ELR (cell line): Measurements from ENCODE around the gene PBX3.

Experiments used
- DNase-seq: peaks from one replicate; pipeline ENCODE4 v3.0.0-alpha.2; 2015; ENCODE audit warnings: low read depth

PBX3 gene

DNA sequence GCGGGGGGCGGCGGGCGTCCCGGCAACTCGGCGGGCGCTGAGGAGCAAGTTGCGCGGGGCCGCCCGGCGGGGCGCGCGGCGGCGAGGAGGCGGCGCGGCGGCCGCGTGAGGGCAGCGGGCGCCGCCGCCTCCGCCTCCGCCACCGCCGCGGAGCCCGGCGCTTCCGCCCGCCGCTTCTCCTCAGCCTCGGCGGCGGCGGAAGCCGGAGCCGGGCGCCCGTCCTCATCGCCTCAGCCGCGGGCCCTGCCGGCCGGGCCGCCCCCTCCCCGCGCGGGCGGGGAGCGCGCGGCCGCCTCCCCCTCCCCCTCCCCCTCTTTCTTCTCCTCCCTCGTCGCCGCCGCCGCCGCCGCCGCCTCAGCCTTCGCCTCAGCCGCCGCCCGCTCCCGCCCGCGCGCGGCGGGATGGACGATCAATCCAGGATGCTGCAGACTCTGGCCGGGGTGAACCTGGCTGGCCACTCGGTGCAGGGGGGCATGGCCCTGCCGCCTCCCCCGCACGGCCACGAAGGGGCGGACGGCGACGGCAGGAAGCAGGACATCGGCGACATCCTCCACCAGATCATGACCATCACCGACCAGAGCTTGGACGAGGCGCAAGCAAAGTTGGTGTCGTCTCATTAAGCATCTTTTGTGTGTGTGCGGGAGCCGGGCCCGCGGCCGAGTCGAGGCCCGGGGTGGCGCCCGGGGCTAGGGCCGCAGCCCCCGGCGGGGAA lies at the start of gene PBX3:
Gene PBX3, plus strand, starts transcription at position 321 of the 712 bp plus-strand sequence.
- DNase-seq = peak; percentile 64

DNA sequence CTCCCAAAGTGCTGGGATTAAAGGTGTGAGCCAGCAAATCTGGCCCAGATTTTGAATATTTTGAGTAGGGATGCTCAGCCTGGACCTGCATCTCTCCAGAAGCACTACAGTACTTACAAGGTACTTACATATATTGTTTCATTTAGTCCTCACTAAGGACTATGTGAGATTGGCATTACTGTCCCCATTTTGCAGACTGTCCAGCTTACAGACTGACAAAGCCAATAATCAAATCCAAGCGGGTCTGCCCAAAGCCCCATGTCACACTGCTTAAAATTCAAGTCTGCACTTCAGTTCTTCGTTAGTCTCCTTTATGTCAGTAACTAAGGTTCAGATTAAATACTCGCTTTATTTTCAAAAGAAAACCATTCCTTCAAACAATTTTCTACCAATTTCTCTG lies 47.3 kb upstream of the PBX3 start:
- DNase-seq = no peak

DNA sequence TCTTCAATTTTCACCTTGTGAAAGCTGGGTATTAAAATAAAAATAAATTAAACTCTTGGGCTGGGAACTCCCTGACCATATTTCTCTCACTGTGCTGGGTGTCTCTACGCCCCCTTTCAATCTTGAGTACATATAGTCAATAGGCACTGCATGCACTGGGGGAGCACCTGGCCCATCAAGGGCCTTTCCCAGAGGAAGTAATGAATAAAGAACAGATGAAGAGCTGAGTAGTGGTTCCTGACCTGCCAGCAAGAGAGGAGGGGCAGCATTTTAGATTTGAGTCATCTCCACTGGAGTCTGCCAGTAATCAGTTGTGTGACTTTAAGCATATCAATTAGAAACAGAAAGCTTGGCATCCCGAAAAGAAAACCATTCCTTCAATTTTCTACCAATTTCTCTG lies 46.4 kb upstream of the PBX3 start:
- DNase-seq = peak; percentile 47

DNA sequence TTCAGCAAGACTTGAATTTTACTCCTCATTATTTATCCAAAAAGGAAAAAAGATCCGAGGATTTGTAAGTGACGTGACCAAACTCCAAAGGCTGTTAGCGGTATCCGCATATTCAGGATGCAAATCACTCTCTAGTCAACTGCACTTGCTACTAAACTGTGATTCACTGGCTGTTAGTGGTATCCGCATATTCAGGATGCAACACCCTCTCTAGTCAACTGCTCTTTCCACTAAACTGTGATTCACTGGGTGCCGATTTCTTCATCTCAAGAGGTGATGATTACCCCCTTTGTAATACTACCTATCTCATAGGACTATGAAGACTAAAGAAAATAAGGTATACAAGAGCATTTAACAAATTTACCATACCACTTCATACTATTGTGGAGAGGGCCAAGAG lies 45.8 kb upstream of the PBX3 start:
- peak; percentile 80 for DNase-seq

DNA sequence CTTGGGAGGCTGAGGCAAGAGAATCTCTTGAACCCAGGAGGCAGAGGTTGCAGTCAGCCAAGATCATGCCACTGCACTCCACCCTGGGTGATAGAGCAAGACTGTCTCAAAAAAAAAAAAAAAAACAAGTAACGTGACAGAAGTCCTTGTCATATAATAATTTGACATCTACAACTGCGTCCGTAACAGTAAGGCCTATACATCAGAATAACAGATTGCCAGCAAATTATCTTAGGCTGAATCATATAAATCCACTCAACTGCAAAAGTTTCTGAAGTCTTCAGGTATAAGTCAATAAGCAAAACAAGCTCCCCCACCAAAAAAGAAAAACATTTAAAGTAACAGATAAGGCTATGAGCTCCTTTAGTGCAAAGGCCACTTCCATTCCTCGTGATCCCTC lies 43.5 kb upstream of the PBX3 start:
- DNase-seq = no peak

DNA sequence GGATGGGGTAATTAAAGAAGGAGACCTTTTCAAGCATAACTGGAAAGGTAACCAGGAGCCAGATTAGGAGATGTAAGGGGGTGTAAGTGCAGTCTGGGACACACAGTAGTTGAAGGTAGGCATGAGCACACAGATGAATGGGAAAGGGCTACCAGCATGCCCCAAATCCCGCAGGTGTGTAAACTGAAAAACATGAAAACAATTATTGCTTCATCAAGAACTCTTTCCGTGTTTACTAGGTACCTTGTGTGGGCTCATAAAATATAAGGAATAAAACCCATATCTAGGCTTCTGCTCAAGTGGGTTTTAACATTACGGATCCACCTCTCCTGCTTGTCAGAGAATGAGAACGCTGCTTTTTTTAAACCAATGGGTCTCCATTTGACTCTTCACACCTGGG lies 41.3 kb upstream of the PBX3 start:
- no peak for DNase-seq

DNA sequence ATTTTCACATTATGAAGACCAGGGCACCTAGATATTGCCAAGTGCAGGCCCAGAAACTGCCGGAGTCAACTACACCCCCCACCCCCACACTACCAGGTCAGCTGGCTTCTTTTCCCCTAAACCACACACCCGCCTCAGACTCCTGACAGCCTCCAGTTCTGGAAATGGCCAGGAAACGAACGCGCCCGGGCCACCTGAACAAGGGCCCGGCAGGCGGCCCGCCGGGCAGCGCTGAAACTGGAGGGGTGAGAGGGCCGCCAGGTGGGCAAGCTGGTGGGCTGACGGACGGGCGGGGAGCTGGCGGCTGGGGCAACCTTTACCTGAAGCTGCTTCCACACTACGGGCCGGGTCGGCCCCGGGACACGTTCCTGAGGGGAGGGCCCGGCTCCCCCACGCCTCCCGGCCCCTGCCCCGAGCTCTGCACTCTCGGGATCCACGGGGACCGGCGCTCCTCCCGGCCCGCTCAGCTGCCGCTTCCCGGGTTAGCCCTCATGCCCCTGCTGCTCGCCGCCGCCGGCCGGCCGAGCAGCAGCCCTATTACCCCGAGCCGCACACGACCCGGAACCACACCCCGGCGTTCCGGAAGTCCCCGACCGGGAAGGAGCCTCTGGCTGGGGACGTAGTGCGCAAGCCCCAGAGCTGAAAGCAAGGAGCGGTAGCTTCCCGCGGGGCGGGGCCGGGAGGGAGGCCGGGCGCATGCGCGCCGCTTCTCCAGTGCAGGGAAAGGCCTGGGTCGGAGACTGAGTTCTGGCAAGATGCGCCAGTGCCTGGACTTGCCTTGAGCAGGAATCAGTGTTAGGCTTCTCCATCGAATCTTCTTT lies 40.3 kb upstream of the PBX3 start, which contains the start of gene MAPKAP1:
Gene MAPKAP1, minus strand, starts transcription at position 558 of the 821 bp plus-strand sequence. CDS start 34,634 bp downstream, outside the sequence.
- peak; percentile 97 for DNase-seq

DNA sequence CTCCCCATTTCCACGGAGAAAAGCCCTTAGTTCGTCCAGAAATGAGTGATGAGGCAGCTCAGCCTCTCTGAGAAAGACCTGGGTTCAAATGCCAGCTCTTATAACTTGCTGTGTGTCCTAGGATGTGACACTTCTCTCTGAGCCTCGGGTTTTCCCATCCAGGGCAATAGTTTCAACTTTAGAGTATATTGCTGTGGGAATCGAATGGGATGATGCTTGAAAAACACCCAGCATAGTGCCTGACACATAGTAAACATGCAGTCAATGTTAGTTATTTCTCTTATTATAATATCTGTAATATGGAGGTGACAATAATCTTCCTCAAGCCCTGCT lies 39.7 kb upstream of the PBX3 start:
- no peak for DNase-seq

DNA sequence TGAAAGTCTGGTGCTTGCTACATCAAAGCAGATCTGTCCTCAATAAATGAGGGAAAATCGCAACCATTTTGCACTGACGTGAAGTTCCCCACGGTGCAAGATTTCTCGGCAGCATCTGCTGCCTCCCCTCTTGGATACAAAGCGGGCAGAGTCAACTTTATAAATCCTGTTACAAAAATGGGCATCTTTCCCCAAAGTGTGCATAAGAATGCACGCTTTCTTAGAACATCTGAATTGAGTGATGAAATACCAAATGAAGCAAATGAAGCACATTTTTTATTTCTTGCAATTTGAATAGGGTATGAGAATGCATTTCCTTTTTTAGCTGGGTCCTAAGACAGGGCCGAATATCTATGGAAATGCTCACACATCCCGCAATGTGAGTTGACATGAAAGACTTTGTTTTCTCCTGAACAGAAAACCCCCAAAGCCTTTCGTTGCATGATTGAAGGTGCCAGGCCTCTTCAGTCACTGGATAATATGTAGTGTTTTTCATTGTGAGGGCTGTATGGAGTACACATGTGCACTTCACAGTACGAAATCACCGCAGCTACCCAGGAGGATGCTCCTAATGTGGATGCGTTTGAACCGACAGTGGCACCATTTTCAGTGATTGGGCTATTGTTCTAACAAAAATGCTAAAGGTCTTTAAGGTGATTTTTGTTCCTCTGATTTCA lies 20.6 kb upstream of the PBX3 start:
- DNase-seq = no peak

DNA sequence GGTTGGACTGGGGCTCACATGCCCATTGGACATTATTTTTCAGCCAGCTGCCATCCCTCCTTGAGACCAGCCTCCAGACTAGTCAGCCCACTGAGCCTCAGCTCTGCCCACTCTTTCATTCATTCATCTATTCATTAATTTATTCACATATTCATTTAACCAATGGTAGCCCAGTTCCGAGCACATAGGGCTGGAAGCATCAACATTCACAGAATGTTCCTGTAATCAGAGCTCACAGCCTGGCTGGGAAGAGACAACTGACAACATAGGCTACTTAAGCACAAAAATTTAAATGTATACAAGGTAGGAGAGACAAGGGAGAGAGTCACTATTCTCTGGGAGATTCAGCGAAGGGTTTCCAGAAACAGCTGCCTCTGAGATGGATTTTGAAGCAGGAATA lies 17.0 kb upstream of the PBX3 start:
- DNase-seq = no peak

DNA sequence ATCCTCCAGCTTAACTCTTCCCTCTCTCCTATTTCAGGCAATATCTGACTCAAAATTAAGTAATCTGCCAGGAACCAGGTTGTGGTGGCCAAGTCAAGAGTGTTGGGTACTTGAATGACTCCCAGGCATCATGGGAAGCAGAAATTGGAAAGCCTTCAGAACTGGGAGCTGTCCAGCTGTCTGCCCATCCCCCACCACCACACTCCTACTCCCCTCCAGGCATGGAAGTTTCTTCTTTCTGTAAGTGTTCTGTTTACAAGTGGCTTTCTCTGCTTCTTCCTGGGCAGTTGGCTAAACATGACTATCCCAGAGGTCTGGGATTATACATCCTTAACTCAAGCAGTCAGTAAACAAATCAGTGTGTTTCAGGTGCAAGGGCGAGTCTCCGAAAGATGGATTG lies 14.6 kb upstream of the PBX3 start:
- DNase-seq = peak; percentile 28

DNA sequence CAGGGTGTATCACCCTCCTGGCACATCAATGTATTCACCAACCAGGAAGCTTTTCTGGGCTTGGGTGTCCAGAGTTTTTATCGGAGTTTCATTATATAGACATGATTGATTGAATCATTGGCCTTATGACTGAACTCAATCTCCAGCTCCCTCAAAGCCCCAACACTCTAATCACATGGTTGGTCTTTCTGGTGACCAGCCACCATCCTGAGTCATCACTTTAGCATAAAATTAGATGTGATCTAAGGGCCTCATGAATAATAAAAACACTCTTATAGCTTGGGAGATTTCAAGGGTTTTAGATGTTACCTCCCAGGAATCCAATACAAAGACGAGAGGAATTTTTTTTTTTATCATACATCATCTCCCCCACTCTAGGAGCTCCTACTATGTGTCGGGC lies 7.7 kb upstream of the PBX3 start:
- DNase-seq = no peak

DNA sequence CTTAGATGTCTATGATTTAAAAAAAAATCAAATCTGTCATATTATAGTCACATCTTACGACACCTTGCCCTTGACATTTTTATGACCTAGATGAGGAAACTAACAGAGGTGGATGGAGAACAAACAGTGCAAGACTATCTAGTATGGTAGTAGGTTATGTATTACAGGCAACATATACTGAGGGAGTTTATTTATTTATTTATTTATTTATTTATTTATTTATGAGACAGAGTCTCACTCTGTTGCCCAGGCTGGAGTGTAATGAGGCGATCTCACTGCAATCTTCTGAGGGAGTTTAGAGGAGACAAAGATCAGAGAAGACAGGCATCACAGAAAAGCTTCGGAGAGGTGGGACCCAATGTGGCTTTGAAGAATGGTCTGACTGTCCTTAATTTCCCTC lies 4.5 kb upstream of the PBX3 start:
- no peak for DNase-seq

DNA sequence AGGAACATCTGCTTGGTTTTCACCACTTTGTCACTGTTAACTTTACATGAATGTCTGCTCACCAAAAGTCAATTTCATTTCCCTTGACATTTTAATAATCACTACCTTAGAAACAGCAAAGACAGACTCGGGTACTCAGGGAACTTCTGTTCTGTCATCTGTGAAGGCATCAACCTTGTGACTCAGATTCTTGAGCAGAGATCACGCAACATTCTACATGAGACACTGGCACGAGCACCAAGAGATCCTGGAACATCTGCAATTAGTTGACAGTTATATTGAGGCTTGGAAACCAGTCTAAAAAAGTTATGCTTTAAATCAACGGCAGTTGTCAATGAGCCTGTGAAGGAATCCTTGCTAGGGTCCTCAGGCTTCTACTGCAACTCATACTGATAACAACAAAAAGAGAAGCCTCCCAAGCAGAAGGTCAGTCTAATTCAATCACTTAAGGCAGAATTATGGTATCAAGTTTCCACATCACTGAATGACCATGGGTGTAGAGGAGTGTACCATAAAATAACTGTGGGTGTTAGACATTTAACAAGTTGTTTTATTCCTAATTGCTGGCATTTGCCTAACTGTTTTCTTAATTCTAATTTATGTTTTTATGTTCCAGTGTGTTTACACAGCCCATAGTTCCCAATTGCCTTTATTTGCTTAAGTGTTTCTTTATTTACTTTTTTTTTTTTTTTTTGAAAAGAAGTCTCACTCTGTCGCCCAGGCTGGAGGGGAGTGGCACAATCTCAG lies 3.3 kb upstream of the PBX3 start:
- DNase-seq = no peak

DNA sequence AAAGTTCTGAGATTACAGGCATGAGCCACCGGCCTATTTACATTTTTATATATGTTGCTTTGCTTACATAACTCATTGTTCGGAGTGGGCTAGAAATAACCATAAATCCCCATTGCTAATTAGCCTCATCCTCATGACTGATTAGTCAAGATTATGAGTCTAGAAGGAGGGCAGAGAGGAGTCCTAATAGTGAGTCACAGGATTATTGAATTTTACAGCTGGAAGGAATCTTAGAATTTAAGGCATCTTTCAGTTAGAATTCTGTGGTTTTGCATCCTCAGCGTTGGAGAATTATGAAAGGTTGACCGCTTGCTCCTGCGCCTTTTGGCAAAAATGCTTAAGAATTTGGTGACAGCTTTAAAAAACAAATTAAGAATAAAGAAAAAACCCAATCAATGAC lies 2.6 kb upstream of the PBX3 start:
- DNase-seq = peak; percentile 95

DNA sequence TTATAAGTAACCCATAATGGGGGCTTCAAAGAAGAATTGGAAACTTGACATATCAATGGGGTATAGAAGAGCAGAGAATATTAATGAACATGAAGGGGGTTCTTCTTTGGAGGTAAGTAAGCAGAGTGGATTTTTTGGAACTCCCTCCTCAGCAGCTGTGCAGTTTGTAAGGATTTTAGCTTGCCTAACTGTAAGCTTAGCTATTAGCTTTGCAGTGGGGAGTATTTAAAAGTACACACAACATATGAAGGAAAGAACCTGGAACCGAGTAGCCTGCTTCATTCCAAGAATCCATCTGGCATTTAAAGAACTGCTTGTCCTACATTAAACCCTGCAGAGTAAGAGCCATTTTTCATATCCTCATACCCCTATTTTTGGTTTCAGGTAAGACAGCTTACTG lies 2.2 kb upstream of the PBX3 start:
- no peak for DNase-seq

DNA sequence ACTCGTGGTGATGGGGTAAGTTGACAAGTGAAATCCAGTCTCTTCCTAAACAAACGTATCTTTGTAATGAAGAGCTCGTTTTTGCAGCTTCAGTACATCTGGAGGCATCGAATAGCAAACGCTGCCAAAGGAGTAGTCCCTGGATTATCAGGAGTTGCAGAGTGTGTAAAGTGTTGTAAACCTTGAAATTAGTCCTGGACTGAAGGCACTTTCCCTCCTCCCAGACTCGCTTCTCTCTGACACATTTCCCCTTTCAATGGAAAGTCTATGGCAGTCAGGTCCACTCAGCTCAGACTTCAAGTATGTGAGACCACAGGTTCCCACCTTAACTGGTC lies 1.5 kb upstream of the PBX3 start:
- no peak for DNase-seq

DNA sequence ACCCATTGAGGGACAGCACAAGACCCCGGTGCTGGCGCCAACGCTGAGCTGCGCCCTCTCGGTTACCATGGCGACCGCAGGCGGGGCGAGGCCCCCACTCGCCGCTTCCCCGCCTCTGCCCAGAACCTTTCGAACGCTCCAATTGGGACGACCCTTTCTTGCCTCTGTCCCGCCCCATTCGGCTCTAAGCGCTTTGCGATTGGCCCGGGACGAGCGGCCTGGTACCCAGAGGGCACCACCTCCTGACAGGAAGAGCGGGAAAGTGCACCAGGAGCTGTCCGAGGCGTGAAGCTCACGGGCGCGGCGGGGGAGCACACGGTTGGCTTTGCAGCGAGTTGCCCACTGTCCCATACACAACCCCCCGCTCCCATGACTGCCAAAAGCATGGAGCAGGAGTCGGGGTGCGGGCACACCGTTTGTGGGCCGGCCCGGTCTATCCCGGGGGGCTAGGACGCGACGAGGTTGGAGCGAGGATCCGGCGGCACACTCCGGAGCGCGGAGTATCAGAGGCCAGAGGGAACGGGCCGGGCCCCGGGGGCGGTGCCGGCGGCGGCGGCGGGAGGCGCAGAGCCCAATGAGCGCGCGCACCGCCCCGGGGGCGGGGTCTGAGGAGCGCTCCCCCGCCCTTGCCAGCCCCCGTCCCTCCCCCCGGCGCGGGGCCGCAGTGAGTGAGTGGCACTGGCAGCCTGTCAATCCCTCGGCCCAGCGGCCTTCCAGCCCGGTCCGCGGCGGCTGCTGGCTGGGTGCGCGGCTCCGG lies 978 bp upstream of the PBX3 start:
- DNase-seq = peak; percentile 99

DNA sequence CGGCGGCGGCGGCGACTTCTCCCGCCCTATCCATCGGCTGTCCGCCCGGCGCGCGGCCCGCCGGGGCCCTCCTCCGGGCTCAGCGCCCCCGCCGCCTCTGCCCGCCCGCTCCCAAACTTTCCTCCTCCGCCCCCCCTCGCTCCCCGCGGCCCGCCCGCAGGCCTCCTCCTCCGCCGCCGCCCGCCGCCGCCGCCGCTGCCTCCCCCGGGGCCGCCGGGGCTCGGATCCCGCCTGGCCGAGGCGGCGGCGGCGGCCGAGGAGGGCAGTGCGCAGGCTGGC lies 460 bp upstream of the PBX3 start:
- no peak for DNase-seq

DNA sequence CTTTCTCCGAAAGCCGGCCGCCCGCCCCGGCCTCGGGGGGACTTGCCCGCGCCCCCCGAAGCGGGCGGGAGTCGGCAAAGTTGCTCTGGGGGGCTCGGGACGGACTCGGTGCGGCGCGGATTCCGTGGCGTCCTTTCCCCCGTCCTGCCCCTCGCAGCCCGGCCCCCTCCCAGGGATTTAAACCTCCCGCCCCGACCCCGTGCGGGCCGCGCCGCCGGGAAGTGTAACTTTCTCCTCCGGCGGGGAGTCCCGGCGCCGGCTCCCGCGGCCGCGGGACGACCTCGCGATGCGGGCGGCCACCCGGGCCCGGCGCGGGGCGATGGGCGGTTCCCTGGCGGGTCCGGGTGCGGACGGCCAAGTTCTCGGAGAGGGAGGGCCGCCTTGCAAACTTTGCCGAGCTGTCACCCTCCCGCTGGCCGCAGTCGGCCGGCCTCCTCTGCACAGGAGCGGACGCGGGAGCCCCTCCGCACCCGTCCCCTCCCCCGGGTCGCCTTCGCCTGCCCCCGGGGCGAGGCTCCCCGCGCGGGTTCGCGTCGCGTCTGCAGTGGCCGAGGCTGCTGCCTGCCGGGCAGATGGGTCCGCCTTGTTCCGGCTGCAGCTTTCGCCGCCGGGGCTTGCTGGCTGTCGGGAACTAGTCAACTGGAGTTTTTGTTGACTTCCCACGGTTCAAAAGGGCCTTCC lies 732 bp downstream of the PBX3 start:
- DNase-seq = peak; percentile 47

DNA sequence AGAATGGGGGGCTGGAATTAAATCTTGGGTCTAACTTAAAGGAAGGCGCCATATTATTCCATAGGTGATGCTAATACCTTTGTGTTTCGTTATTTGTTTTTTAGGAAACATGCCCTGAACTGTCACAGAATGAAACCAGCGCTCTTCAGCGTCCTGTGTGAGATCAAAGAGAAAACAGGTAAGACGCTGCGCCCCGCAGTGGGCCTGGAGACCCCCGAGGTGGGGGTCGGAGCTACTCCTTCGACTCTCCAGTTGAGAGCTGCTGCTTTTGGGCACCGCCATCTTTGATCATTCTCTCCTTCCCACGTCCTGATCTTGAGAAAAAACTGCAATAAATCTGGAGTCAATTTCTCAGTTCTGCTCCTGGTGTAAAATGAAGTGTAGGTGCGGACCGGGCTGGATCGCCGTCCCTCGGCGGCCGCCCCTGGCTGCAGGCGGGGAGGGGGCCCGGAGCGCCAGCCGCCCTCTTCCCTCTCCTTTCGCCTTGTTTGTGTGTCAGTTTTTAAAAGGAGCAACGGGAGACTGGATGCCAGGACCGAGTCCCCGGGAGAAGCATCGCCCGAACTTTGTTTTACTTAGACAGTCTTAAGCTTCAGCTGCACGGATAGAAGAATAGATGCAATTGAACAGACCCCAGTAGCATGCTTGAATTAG lies 1.4 kb downstream of the PBX3 start:
- peak; percentile 38 for DNase-seq
